HG03139 (cell line): ENCODE measurements around the gene NR5A1.

Experiments
- ATAC-seq: cut with Tn5 transposase; IDR thresholded peaks from one replicate; pipeline ENCODE4 v1.9.1; 2021; ENCODE audit not compliant: unreplicated experiment

Gene NR5A1

DNA sequence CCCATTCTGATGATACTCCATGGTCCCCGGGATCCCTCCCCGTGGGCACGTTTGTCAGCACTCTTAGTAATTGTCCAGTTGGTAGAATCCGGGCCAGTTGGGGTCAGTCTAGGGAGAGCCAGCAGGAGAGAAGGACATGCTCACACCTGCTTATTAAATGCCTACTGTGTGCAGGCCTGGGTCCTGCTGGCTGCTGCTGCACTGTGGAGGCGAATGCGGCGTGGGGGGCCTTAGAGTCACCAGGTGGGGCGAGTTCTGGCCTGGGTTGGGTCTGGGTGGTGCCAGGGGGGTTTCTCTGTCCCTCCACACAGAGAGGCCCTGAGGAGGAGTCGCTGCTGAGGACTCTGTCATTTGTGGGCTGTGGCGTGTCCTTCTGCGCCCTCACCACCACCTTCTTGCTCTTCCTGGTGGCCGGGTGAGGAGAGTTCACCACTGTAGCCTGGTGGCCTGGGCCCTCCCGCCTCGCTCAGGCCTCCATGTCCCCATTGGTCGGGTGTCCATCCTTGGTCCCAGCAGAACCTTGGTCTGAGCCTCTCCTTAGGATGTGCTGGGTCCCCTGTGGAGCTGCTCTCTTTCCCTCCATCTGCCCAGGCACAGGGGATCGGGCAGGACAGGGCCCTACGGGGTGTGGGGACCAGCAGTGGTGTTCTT, 39.7 kb downstream of the NR5A1 start:
- no peak for ATAC-seq

DNA sequence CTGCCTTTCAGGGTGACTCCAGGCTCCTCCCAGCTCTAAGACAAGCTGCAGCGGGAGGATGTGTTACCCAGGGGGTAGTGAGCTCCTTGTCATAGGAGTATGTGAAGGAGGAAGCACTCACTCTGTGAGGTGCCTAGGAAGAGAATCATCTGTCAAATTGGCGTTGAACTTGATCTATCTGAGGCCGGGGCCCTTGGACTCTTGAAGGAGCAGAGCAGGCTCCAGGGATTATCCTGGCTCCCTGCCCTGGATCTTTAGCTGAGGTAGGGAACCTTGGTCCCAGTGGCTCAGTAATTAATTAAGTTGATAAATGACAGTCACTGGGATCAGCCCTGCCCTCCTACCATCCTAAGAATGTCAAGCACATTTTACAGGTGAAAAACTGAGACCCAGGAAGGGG, 41.5 kb downstream of the NR5A1 start:
- ATAC-seq = no peak

DNA sequence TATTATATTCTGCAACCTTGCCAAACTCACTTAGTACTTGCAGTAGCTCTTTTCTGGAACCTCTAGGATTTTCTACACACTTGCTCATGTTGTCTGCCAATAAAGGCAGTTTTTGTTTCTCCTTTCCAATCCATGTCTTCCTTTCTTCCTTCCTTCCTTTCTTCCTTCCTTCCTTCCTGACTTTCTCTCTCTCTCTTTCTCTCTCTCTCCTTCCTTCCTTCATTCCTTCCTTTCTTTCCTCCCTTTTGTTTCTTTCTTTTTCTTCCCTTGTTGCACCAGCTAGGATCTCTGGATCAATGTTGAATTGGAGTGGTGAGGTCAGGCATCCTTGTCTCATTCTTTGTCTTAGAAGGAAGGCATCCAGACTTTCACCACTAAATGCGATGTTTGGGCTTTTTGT, 44.5 kb downstream of the NR5A1 start:
- no peak for ATAC-seq

DNA sequence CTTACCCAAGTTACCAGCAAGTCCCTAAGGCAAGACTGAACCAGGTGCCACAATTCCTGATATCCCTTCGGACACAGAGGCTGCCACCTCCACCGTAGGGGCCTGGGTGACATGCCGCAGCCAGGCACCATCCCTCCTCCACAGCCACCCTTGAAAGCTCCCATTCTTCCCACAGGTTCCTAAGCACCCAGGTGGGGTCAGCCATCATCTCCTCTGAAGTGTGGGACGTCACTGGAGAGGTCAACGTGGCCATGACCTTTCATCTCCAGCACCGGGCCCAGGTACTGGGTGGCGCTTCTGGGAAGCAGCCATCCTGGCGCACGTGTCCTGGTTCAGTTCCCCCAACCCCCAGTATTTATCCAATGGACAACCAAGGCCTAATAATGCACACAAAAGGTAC, 48.8 kb downstream of the NR5A1 start:
- ATAC-seq = no peak

DNA sequence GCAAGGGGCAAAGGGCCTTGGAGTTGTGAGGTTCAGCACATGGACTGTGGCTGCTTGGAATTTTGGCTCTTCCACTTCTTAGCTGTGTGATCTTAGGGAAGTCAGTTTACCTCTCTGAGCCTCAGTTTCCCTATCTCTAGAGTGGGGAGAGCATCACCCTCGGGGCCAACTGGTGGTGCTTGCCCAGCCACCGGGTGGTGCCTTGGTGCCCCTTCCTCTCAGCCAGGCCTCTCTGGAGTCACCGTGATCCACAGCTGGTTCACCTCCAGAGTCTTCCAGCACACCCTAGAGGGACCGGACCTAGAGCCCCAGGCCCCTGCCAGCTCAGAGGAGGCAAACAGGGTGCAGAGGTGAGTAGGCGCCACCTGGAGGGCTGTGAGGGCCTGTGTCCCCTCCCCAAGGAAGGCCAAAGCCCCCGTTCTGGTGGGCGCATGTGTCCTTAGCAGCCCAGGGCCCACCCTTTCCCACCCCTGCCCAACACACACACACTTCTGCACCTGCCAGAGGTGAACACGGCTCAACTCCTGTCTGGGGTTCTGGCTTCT, 49.2 kb downstream of the NR5A1 start:
- ATAC-seq = no peak

DNA sequence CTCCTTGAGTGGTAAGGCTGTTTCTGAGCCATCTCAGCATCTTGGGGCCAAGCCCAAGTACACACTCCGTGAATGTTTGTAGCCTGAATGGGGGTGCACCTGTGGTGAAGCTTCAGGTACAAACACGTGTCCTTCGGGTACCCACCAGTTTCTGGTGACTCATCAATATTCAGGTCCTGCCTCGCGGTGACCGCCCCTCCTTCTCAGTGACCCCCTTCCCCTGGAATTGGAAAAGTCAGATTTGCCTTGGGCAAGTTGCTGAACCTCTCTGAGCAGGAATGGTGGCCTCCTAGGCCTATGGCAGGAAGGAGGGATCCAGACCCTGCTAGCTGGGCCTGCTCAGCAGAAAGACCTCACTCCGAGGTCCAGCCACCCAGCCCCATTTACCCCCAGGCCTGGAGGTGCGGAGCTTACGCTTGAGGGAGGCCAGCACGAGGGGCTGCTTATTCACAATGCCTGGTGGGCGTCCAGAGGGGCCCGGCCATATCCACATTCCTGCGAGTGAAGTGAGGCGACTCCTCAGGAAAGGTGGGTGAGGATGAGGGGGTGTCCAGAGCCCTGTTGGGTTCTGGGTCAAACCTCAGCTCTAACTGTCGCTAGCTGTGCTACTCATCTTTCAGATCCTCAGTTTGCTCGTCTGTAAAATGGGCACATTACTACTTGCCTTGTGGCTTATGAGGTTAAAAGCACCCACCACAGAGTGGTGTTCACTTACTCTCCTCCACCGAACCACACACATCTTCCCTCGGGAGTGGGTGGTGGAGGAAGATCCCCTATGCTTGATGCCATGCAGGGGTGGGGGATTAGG, 49.9 kb downstream of the NR5A1 start:
- no peak for ATAC-seq

DNA sequence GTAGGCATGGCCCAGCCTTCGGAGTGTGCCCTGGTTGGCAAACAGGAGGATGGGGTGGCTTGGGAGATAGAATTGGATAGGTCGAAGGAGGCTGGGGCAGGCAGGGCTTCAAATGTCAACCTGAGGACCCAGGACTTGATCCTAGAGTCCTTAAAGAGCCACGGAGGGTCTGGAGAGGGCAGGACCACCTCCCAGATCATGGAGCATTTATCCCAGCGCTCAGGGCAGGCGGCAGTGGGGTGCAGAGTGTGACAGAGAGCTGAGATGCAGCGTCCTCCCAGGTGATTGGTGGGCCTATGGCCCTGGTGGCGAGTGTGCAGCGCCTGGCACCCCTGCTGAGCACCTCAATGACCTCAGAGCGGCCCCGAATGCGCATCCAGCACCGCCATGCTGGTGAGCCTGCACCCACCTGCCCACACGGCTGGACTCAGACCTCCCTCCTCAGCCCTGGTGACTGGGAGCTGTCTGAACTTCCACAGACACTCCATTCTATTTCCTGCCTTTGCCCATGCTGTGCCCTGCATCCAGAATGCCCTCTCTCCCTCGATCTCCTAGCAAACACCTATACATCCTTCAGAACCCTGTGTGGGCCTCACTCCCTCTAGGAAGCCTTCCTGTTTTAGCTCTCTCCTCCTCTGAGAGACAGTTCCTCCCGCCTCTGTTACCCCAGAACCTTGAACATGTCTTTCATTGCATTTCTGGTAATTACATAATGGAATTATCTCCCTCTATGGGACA, 50.7 kb downstream of the NR5A1 start:
- ATAC-seq = no peak

DNA sequence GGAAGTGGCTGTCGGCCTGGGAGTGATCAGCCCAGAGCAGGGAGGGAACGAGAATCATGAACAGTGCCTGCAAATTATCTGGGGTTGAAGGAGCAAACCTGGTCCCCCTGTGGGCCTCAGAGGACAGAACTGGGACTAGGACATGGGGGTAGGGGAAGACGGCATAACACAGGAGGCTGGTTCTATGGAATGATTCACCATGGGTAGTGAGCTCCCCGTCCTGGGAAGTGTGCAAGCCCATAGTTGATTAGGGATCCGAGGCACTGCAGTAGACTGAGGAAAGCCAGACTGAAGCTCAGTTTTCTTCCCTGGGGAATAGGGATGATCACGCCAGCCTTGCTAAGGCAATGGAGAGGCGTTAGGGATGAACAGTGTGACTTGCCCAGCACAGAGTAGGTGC, 51.4 kb downstream of the NR5A1 start:
- ATAC-seq = no peak

DNA sequence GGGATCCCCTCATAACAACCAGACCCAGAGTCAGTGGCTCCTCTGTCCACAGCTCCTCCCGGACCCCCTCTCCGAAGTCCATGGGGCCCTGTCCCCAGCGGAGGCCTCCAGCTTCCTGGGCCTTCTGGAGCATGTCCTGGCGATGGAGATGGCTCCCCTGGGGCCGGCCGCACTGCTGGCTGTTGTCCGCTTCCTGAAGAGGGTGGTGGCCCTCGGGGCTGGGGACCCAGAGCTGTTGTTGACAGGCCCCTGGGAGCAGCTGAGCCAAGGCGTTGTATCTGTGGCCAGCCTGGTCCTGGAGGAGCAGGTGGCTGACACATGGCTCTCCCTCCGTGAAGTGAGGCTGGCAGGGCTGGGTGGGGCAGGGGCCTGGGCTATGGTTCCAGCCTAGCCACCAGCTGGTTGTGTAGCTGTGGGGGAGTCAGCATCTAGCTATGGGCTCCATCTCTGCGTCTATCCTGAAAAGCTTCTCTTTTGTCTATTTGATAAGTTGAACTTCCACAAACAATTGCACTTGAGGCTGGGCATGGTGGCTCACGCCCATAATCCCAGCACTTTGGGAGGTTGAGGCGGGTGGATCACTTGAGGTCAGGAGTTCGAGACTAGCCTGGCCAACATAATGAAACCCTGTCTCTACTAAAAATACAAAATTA, 52.3 kb downstream of the NR5A1 start:
- no peak for ATAC-seq

DNA sequence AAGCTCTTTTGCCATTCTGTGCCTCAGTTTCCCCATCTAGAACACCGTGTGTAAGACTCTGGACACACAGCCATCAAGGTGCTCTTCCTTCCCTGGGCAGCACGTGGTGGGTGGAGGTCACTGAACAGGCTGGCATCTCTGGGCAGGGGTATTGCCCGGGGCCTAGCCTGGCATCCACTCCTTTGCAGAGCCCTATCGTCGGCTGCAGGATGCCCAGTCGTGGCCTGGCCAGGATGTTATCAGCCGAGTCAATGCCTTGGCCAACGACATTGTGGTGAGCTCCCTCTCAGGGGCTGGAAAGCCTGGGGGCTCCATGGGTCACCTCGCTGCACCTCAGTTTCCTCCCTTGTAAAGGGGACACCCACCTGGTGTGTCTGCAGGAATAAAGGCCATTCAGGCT, 52.9 kb downstream of the NR5A1 start:
- ATAC-seq = no peak

DNA sequence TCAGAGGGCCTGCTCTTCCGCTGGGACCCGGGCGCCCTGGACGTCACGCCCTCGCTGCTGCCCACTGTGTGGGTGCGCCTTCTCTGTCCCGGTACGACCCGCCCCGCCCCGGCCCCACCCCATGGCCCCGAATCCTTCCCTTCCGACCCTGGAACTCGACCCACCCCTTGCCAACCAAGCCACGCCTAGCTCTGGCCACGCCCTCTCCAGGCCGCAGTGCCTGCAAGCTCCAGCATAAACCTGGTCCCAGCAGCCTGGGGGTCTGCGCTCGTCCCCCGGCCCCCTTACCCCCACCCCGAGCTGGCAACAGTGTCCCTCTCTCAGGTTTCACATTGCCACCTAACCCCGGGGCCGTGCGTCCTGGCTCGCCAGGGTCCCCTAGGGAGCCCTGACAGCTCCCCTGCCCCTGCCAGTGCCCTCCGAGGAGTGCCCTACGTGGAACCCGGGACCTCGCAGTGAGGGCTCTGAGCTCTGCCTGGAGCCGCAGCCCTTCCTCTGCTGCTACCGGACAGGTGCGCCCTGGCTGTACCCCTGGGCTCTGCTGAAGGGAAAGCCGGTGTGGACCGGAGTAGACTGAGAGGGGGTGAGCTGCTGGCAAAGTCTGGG, 53.5 kb downstream of the NR5A1 start:
- ATAC-seq = no peak

DNA sequence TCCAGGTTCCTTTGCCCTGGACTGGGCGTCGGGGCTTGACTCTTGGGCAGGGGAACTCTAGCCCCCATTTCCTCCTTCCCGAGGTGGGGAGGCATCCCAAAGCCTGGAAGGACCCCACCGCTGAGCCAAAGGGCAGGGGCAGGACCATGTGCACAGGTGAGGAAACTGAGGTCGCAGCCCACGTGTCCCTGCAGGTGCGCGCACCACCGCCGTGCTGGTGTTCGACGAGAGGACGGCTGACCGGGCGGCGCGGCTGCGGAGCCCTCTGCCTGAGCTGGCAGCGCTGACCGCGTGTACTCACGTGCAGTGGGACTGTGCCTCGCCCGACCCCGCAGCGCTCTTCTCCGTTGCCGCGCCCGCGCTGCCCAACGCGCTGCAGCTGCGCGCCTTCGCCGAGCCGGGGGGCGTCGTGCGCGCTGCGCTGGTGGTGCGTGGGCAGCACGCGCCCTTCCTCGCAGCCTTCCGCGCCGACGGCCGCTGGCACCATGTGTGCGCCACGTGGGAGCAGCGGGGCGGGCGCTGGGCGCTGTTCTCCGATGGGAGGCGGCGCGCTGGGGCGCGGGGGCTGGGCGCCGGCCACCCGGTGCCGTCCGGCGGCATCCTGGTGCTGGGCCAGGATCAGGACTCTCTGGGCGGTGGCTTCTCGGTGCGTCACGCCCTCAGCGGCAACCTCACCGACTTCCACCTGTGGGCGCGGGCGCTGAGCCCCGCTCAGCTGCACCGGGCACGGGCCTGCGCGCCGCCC, 54.2 kb downstream of the NR5A1 start:
- no peak for ATAC-seq

DNA sequence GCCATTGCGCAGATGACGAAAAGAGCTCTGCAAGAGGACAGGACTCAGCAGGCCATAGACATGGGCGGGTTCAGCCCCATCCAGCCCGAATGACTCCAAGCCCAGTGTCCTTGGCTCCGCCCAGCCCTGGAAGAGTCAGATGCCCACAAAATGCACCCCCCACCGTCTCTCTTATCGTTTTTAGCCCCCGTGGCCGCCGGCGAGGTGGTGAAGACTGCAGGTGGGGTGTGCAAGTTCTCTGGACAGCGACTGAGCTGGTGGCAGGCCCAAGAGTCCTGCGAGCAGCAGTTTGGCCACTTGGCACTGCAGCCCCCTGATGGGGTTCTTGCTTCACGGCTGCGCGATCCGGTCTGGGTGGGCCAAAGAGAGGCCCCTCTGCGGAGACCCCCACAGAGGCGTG, 54.9 kb downstream of the NR5A1 start:
- ATAC-seq = no peak

DNA sequence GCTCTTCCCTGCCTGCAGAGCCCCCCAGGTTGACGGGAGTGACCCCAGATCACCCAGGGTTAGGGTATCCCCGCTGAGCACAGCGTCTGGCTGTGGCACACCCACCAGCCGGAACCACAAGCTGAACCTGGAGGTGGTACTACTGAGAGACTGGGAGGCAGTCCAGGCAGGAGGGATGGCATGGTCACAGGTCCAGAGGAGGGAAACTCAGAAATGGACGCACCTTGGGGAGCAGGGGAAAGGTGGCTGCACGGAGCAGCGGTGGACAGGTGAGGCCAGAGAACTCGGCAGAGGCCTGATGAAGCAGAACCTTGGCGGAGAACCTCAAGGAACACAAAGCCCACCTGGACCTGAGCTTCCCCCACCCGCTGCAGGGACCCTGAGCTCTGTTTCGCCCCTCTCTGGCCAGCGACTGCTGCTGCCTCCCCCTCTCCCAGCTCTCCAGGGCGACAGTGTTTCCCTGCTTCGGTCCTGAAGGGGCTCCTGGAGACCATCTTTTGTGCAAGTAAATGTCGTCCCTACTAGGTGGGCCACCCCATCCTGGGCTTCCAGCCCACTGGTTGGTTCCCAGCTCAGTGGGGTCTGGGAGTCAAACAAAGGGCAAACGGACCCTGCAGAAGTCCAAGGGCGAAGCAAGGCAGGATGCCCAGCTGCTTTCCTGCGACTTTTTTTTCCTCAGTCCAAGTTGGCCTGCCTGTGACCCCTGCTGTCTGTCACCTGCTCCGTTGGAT, 56.1 kb downstream of the NR5A1 start:
- ATAC-seq = no peak

DNA sequence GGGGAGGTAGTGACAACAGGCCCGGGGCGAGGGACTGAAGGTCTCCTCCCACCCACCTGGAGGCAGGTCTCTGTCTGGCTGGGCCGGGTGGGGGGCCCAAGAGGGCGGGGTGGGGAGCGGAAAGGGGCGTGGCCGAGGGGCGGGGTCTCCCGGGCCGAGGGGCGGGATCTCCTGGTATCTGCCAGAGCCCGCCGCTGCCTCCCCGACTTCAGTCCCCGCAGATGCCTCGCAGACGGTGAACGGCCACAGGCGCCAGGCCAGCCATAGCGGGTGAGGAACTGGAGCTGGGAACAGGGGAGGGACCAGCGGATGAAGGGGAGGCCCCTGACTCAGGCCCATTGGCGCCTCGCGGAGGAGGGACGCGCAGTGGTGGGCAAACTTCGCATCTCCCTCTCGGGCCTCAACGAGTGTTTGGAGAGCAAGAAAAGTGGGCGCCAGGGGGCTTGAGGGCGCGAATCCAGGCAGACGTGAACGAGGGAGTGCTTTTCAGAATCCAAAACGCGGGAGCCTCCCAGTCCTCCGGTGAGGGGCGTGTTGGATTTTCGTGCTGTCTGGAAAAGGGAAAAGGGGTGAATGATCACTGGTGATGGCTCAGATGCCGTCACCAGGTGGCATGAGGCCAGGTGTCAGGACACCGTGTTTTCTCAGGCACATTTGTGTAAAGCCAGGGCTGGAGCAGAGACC, 56.8 kb downstream of the NR5A1 start, which contains the start of gene ADGRD2:
TSS of gene ADGRD2 (plus strand) at position 211 of the 684 bp plus-strand sequence. CDS start 1,216 bp downstream, outside the sequence.
- no peak for ATAC-seq

DNA sequence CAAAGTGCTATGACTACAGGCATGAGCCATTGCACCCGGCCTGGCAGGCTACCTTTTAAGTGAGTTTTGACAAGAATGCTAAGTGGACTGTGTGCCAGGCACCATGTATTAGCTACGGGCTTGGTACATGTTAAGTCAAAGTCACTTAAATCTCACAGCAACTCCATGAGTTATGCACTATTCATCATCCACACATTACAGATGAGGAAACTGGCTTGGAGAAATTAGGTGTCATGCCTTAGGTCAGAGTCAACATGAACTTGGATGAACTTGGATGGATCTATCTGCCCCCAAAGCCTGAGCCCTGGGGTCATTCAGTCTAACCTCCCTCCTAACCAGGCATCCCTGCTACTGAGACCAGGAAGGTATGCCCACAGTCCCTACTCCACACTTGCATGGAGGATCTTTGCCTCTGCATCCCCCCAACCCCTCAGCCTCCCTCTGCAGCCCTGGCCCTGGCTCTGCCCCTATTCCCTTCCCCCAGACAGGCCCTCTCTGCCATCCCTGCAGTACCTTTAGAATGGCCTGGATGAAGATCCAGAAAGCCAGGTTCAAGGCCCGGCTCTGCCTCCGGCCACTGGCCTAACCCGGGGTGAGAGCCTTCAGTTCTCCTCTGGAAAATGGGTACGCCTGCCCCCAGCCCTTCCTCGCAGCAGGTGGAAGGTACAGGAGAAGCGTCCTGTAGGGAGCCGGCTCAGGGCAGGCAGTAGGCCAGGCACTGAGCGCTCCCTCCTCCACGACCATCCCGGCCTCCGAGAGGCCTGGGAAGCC, 57.6 kb downstream of the NR5A1 start:
- ATAC-seq = no peak

DNA sequence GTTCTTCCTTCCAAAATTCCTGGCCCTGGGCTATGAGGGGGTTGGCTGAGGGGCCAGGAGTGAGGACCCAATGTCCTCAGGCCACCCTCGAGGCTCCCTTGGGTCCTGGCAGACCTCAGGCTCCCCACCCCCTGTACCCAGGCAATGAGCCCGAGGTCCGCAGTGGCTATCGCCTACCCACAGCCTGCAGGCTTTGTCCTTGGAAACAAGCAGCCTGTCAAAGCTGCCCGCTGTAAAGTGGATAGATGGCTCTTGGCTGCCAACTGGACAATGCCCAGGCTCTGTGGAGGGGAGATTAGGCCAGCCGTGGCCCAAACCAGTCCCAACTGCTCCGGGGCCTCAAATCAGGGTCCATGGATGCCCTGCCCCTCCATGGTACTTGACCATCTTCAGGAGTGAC, 59.2 kb downstream of the NR5A1 start:
- no peak for ATAC-seq

DNA sequence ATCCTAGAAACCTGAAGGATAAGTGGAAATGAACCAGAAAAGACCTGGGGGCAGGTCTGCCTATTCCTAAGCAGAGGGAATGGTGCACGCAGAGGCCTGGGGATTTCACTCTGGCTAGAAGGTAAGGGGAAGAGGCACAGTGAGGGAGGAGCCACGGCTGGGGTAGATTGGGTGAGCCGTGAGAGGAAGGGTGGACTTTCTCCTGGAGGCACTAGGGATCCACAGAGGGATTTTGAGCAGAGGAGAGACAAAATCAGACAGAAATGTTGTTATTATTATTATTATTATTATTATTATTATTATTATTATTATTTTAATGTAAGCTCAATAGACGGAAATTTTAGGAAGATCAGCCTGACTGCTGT, 59.9 kb downstream of the NR5A1 start:
- ATAC-seq = no peak
